Transverse colon (tissue), 4 donors: Measurements from ENCODE around the gene GOLGA6A. TPM values are rescaled to one million over a fixed set of nuclear protein-coding genes. Genes with fewer than 3 reads are reported as not detected.
"Not testable (repeated sequence)": the region's sequence is repeated elsewhere in the genome, so short reads cannot be mapped to it uniquely, and the experiment has no call there.

ENCODE experiments used
- DNase-seq: peaks from one replicate; pipeline ENCODE4 v3.0.0-alpha.2; 2019
- H3K27ac ChIP-seq, 4 donors: fragments of 200-600 bp; sonication (generic); 2 replicates each; pipeline ENCODE4 v1.5.1; 2016 to 2018; ENCODE audit warnings: inconsistent platforms in 4 of 4
- H3K27me3 ChIP-seq: fragments of 200-600 bp; sonication (generic); 2 replicates; pipeline ENCODE4 v1.5.1; 2017; ENCODE audit warnings: inconsistent platforms
- H3K36me3 ChIP-seq, 4 donors: fragments of 200-600 bp; sonication (generic); 2 replicates each; pipeline ENCODE4 v1.5.1; 2017 to 2019; ENCODE audit warnings: inconsistent platforms in 4 of 4
- H3K4me1 ChIP-seq, 4 donors: fragments of 200-600 bp; sonication (generic); 2 replicates each; pipeline ENCODE4 v1.5.1; 2017 to 2020; ENCODE audit warnings: inconsistent platforms in 4 of 4
- H3K4me3 ChIP-seq, 4 donors: fragments of 200-600 bp; sonication (generic); 1 replicate in 1 of 4; 2 replicates in 3 of 4; pipeline versions ENCODE4 v1.5.1 to v1.6.1; 2017 to 2019; ENCODE audit warnings: inconsistent platforms in 4 of 4
- H3K9me3 ChIP-seq, 2 donors: fragments of 200-600 bp; sonication (generic); 2 replicates each; pipeline ENCODE4 v1.5.1; 2017 to 2019; ENCODE audit warnings: inconsistent platforms in 2 of 2
- EP300 ChIP-seq: sonication (generic); formaldehyde crosslinking; IDR thresholded peaks from one replicate; pipeline ENCODE4 v1.6.1; 2017; ENCODE audit warnings: antibody characterized with exemption, low read depth
- POLR2A ChIP-seq: fragments of 450-650 bp; IDR thresholded peaks from one replicate; pipeline ENCODE4 v1.6.1; 2016; ENCODE audit warnings: antibody characterized with exemption, mild to moderate bottlenecking, moderate library complexity
- POLR2AphosphoS5 ChIP-seq, 3 donors: sonication (generic); formaldehyde crosslinking; IDR thresholded peaks; one replicate each; pipeline ENCODE4 v1.6.1; 2016; ENCODE audit warnings: antibody characterized with exemption in 3 of 3
- WGBS, 2 donors: methylation state at CpG; one replicate each; pipeline ENCODE4 v1.1.5; 2018; ENCODE audit warnings: low coverage in 1 of 2; 5-methylcytosine and 5-hydroxymethylcytosine counted together
- in situ Hi-C, 4 donors: fragments of 200-750 bp; cut with MboI; loops; one replicate each; pipeline versions ENCODE4 v1.15.0 to v1.15.1; 2017; ENCODE audit warnings: low sequenced_read_pairs in 3 of 4, low pct_ligation_motif_present in 1 of 4, low pct_unique_long_range_greater_than_20kb in 1 of 4
- intact Hi-C: fragments of 100-400 bp; cut with DNase I; formaldehyde crosslinking; loops from one replicate; pipeline ENCODE4 v1.15.1; 2023; ENCODE audit warnings: low total_unique reads
- total RNA-seq, 4 donors: library from RNA; depleted of rRNA; stranded (reverse); fragments of >200 nt; gene quantifications; one replicate each; pipeline ENCODE4 v1.1.0, GENCODE V29; 2016
- TF ChIP-seq, protein P1 (sequence below), 5 experiments: fragments of 200-600 bp in 3 of 5; fragments of 450-650 bp in 2 of 5; sonication (generic) in 3 of 5; IDR thresholded peaks; 1 replicate in 2 of 5; 2 replicates in 3 of 5; pipeline ENCODE4 v1.5.1; 2016 to 2017; ENCODE audit warnings: antibody characterized with exemption in 5 of 5, inconsistent platforms in 3 of 5, mild to moderate bottlenecking in 2 of 5, moderate library complexity in 1 of 5

Gene GOLGA6A
- total RNA-seq, result not detected

DNA sequence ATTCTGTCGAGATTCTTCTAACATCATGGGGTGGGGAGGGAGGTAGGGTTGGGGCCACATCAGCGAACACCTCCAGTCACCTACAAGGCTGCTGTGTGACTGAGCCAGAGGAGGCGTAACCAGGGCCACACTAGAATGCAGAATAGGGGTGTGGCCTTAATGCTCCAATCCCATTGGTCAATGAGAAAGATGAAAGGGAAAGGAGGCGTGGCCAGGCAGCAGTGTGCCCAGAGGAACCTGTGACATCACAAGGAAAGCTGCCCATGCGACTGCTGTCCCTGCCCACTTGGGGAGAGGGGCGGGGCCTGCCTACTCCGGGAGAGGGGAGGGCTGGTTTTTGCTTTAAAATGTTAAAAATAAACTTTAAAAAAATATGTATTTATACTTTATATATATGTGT, at the start of gene GOLGA6A:
GOLGA6A (minus strand) TSS at position 101 of the 400 bp plus-strand sequence; CDS start at position 60, 41 bp downstream.
- H3K4me3 ChIP-seq, intact Hi-C loops, H3K9me3 ChIP-seq, H3K27me3 ChIP-seq, H3K4me1 ChIP-seq, H3K36me3 ChIP-seq, DNase-seq, in situ Hi-C loops, H3K27ac ChIP-seq: not testable (repeated sequence)
- WGBS, 2 donors, result no CpG with 5 or more reads among the region's 7 CpGs

GRCh38 chr15:74131628-74132413, 49.5 kb upstream of the GOLGA6A start:
- intact Hi-C loops (no loop called here), in situ Hi-C loops (loop anchor here in 1 of 4 donors (25.0 kb wide), 1 partner anchor 180 kb away; no protein-coding TSS in a partner anchor)
- H3K9me3 ChIP-seq, result no peaks in the 10 kb centered on the region
- peaks cover 6 to 46% (median 20%) of the 10 kb centered on the region in 4 donors for H3K4me1 ChIP-seq
- 4 to 27% methylated on average over 5 to 20 of the region's 20 CpGs for WGBS, 2 donors
- no peak for DNase-seq
- no peak overlapping the region for H3K4me3 ChIP-seq
- H3K36me3 ChIP-seq, result no peaks in the 10 kb centered on the region
- no peak for TF ChIP-seq EP300
- TF ChIP-seq POLR2A, result no peak
- TF ChIP-seq, protein P1, sequence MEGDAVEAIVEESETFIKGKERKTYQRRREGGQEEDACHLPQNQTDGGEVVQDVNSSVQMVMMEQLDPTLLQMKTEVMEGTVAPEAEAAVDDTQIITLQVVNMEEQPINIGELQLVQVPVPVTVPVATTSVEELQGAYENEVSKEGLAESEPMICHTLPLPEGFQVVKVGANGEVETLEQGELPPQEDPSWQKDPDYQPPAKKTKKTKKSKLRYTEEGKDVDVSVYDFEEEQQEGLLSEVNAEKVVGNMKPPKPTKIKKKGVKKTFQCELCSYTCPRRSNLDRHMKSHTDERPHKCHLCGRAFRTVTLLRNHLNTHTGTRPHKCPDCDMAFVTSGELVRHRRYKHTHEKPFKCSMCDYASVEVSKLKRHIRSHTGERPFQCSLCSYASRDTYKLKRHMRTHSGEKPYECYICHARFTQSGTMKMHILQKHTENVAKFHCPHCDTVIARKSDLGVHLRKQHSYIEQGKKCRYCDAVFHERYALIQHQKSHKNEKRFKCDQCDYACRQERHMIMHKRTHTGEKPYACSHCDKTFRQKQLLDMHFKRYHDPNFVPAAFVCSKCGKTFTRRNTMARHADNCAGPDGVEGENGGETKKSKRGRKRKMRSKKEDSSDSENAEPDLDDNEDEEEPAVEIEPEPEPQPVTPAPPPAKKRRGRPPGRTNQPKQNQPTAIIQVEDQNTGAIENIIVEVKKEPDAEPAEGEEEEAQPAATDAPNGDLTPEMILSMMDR (IDR thresholded peaks at IDR 0.05), result no peak
- no peak for TF ChIP-seq POLR2AphosphoS5 (IDR thresholded peaks at IDR 0.05)
- peaks cover 99% of the 10 kb centered on the region for H3K27me3 ChIP-seq
- H3K27ac ChIP-seq, result no peak overlapping the region

GRCh38 chr15:74130849-74131627, 48.7 kb upstream of the GOLGA6A start:
- H3K27ac ChIP-seq, result no peak overlapping the region
- intact Hi-C loops, result no loop called here
- peaks cover 92% of the 10 kb centered on the region for H3K27me3 ChIP-seq
- peaks cover 3 to 38% (median 13%) of the 10 kb centered on the region in 4 donors for H3K4me1 ChIP-seq
- no peak for DNase-seq
- H3K4me3 ChIP-seq, result no peak overlapping the region
- TF ChIP-seq POLR2AphosphoS5 (IDR thresholded peaks at IDR 0.05), result no peak
- no peak for TF ChIP-seq EP300
- TF ChIP-seq POLR2A, result no peak
- TF ChIP-seq, protein P1 (IDR thresholded peaks at IDR 0.05), result no peak
- H3K9me3 ChIP-seq, result no peaks in the 10 kb centered on the region
- H3K36me3 ChIP-seq, result no peaks in the 10 kb centered on the region
- 7 to 19% methylated on average over 9 to 28 of the region's 28 CpGs for WGBS, 2 donors
- in situ Hi-C loops, result loop anchor here in 1 of 4 donors (25.0 kb wide), 1 partner anchor 181 kb away; no protein-coding TSS in a partner anchor

DNA sequence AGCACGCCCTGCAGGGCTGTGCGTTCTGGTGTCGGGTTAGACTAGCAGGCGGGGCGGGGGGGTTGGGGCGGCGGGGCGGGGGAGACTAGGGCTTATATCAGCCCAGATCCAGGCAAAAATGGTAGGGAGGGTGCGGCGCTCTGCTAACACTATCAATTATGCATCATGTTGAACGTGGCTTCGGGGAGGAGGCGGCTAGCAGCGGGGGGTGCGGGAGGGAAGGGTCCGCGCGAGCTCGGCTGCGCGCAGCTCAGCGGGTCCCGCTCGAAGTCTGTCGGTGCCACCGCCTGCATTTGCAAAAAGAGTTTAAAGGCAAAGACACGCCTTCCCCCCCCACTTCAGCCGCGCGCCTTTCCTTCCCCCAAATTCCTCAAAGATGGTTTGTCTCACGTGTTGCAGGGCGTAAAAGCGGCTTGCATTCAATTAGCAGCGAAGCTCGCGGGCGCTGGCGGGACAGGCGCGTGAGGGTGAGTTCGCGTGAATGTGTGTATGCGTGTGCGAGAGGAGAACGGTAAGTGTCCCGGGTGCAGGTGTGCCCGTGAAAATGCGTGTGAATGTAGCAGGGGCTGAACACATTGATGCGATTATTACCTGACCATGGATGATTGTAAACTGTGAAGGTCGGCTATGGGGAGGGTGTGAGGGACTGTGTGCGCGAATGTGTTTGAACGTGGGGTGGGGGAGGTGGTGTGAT, 48.0 kb upstream of the GOLGA6A start, which contains the start of gene ISLR2:
ISLR2 (plus strand) TSS at position 432 of the 694 bp plus-strand sequence. CDS start 2,169 bp downstream, outside the sequence.
- Histone ChIP-seq H3K4me1 (peaks cover 3 to 31% (median 10%) of the 10 kb centered on the region in 4 donors), H3K27me3 (peaks cover 92% of the 10 kb centered on the region), H3K27ac (no peak within 1 kb of the TSS), H3K4me3 (no peak within 1 kb of the TSS), H3K36me3 (no peaks in the 10 kb centered on the region), H3K9me3 (no peaks in the 10 kb centered on the region)
- in situ Hi-C loops (loop anchor here in 1 of 4 donors (25.0 kb wide), 1 partner anchor 182 kb away; no protein-coding TSS in a partner anchor), intact Hi-C loops (no loop called here)
- DNase-seq, result no peak
- 7% methylated on average over 44 of the region's 53 CpGs; no CpG with 5 or more reads in 1 of the 2 donors for WGBS, 2 donors
- TF ChIP-seq, protein P1 (IDR thresholded peaks at IDR 0.05), result no peak
- TF ChIP-seq POLR2AphosphoS5 (IDR thresholded peaks at IDR 0.05) (no peak), POLR2A (no peak)
